Measurements from ENCODE around the gene CALN1. TPM values are rescaled to one million over a fixed set of nuclear protein-coding genes. Genes with fewer than 3 reads are reported as not detected.

CALN1 gene
- total RNA-seq, 1 donor from 2014 or later, result 1.9 TPM

DNA sequence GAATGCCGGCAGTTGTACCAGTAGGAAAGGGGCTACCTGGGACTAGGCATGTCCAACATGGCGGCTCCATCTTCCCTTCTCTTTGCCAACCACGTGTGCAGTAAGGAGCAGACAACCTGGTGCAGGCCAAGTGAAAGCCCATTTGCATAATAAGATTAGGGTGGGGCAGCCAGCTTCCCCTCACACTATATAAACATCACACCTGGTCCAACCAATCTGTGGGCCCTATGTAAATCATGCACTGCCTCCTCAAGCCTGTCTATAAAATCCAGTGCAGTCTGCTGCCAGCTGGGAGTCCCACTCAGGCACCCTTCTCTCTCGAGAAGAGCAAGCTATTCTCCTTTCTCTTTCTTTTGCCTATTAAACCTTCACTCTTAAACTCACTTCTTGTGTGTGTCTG lies 429.3 kb downstream of the CALN1 start:
- H3K4me3 Mint-ChIP-seq, result no peak overlapping the region
- TF ChIP-seq, protein P1, sequence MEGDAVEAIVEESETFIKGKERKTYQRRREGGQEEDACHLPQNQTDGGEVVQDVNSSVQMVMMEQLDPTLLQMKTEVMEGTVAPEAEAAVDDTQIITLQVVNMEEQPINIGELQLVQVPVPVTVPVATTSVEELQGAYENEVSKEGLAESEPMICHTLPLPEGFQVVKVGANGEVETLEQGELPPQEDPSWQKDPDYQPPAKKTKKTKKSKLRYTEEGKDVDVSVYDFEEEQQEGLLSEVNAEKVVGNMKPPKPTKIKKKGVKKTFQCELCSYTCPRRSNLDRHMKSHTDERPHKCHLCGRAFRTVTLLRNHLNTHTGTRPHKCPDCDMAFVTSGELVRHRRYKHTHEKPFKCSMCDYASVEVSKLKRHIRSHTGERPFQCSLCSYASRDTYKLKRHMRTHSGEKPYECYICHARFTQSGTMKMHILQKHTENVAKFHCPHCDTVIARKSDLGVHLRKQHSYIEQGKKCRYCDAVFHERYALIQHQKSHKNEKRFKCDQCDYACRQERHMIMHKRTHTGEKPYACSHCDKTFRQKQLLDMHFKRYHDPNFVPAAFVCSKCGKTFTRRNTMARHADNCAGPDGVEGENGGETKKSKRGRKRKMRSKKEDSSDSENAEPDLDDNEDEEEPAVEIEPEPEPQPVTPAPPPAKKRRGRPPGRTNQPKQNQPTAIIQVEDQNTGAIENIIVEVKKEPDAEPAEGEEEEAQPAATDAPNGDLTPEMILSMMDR (conservative IDR thresholded peaks at IDR 0.05), result no peak
- H3K27ac Mint-ChIP-seq, result no peak overlapping the region
- H3K9me3 Mint-ChIP-seq, result no peaks in the 10 kb centered on the region
- no peaks in the 10 kb centered on the region for H3K36me3 Mint-ChIP-seq
- no peak for DNase-seq (ENCODE audit: extremely low spot score, unreplicated experiment)
- peaks cover 8% of the 10 kb centered on the region for H3K4me1 Mint-ChIP-seq (ENCODE audit: unreplicated experiment)
- peaks cover 3% of the 10 kb centered on the region for H3K27me3 Mint-ChIP-seq

DNA sequence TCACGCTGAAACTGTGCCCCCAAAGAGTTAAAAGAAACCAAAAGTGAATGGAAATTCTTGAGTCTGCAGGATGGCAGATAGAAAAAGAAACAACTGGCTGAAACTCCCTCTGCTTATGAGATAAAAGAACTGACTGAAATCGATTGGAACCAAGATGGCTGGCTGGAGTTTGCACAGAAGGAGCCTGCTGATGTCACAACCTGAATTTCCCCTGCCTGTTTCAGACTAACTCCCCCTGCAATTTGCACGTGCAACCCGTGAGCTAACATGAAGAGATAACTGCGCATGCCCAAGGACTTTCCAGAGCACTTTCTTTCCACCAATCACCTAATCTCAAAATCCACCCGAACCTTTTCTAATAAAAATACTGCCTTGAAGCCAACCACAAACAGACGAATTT lies 435.5 kb downstream of the CALN1 start:
- Mint-ChIP-seq H3K27me3 (peaks cover 8% of the 10 kb centered on the region), H3K4me1 (ENCODE audit: unreplicated experiment) (no peaks in the 10 kb centered on the region), H3K27ac (no peak overlapping the region), H3K4me3 (no peak overlapping the region), H3K9me3 (no peaks in the 10 kb centered on the region), H3K36me3 (no peaks in the 10 kb centered on the region)
- TF ChIP-seq, protein P1 (conservative IDR thresholded peaks at IDR 0.05), result no peak
- no peak for DNase-seq (ENCODE audit: extremely low spot score, unreplicated experiment)

DNA sequence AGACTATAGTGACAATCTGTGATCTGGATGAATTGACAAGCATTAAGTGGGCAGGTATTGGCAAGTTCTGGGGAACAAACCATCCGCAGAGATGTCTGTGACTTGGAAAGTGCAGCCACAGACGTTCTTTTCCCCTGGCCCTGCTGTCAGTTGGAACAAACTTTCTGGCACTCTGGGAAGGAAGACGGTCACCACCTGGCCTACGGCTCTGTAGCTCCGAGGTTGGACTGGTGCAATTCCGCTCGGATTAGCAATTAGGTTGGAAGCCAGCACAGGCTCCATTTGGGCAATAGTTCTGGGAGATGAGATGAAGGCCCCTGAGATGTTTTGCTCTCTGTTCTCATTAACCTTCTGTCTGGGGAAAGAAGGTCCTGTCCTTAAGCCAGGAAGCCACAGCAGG lies 437.5 kb downstream of the CALN1 start:
- H3K4me1 Mint-ChIP-seq (ENCODE audit: unreplicated experiment), result no peaks in the 10 kb centered on the region
- TF ChIP-seq, protein P1 (conservative IDR thresholded peaks at IDR 0.05), result no peak
- no peak overlapping the region for H3K27ac Mint-ChIP-seq
- no peaks in the 10 kb centered on the region for H3K9me3 Mint-ChIP-seq
- no peaks in the 10 kb centered on the region for H3K36me3 Mint-ChIP-seq
- no peak for DNase-seq (ENCODE audit: extremely low spot score, unreplicated experiment)
- H3K4me3 Mint-ChIP-seq, result no peak overlapping the region
- peaks cover 8% of the 10 kb centered on the region for H3K27me3 Mint-ChIP-seq

DNA sequence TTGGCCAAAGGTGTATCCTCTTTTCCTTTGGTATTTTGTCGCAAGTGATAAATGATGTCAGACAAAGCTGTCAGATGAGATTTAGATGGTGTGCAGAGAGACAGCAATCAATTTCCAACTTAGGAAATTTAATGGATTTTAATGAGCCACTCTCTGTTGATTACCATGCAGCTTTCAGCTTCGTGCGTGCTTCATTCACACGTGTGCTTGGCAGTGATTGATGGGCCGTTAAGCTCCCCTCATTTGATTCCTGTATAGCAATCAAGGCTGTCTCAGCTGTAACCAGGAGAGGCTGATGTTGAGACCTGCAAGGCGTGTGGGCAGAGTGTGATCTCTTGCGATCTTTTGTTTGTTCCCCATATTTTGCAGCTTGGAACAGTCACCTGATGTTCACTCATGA lies 439.6 kb downstream of the CALN1 start:
- Mint-ChIP-seq H3K4me1 (ENCODE audit: unreplicated experiment) (no peaks in the 10 kb centered on the region), H3K27me3 (peaks cover 13% of the 10 kb centered on the region), H3K27ac (no peak overlapping the region), H3K9me3 (no peaks in the 10 kb centered on the region), H3K4me3 (no peak overlapping the region), H3K36me3 (no peaks in the 10 kb centered on the region)
- TF ChIP-seq, protein P1 (conservative IDR thresholded peaks at IDR 0.05), result no peak
- DNase-seq (ENCODE audit: extremely low spot score, unreplicated experiment), result no peak

DNA sequence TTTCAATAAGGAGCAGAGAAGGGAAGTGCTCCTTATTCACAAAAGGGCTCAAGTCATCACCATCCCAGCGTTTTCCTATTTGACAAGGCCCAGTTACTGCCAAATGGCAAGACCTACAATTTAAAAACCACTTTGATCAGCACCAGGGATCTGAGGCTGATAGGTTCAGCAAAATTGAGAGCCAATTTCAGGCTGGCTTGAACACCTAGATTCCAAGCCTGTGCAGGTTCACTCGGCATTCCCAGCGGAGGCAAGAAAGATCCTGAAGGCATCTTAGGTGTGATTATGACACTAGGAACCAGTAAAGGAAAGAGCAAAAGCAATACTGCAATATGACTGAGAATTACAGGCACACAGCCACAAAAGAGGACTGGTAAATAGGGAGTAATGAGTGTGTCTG lies 441.4 kb downstream of the CALN1 start:
- H3K36me3 Mint-ChIP-seq, result no peaks in the 10 kb centered on the region
- TF ChIP-seq, protein P1 (conservative IDR thresholded peaks at IDR 0.05), result no peak
- no peak for DNase-seq (ENCODE audit: extremely low spot score, unreplicated experiment)
- peaks cover 10% of the 10 kb centered on the region for H3K27me3 Mint-ChIP-seq
- H3K4me3 Mint-ChIP-seq, result no peak overlapping the region
- no peak overlapping the region for H3K27ac Mint-ChIP-seq
- no peaks in the 10 kb centered on the region for H3K9me3 Mint-ChIP-seq
- no peaks in the 10 kb centered on the region for H3K4me1 Mint-ChIP-seq (ENCODE audit: unreplicated experiment)

DNA sequence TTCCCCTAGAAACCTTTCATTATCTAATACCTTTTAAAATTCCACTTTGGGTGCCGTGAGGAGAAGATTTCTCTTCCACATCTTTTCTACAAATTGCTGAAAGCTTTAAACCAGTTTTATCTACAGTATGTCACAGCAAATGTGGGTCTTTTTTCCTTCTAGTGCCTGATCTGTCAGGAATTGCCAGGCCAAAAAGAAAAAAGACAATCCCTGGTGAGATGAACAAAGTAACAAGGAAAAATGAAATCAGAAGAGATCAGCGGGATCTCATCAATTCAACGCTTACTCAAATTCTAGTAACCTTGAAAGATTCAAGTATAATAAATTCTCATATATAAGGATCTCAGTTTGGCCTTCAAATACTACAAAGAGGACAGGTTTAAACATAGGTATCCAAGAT lies 449.5 kb downstream of the CALN1 start:
- no peaks in the 10 kb centered on the region for H3K9me3 Mint-ChIP-seq
- H3K4me1 Mint-ChIP-seq (ENCODE audit: unreplicated experiment), result peaks cover 5% of the 10 kb centered on the region
- no peak overlapping the region for H3K4me3 Mint-ChIP-seq
- H3K36me3 Mint-ChIP-seq, result no peaks in the 10 kb centered on the region
- TF ChIP-seq, protein P1 (conservative IDR thresholded peaks at IDR 0.05), result no peak
- DNase-seq (ENCODE audit: extremely low spot score, unreplicated experiment), result no peak
- H3K27me3 Mint-ChIP-seq, result peaks cover 30% of the 10 kb centered on the region
- no peak overlapping the region for H3K27ac Mint-ChIP-seq

All from type B pancreatic cell (in vitro differentiated cells).